Testis (tissue), 3 donors: ENCODE results near the gene GREB1L. TPM values are rescaled to one million over a fixed set of nuclear protein-coding genes. Genes with fewer than 3 reads are reported as not detected.

ENCODE experiments used
- DNase-seq: peaks from one replicate; pipeline ENCODE4 v3.0.0-alpha.2; 2019
- H3K27ac ChIP-seq, 2 donors: fragments of 200-600 bp; sonication (generic); one replicate each; pipeline ENCODE4 v1.5.1; 2019
- H3K27me3 ChIP-seq: fragments of 200-600 bp; sonication (generic); one replicate; pipeline ENCODE4 v1.5.1; 2019
- H3K36me3 ChIP-seq: fragments of 200-600 bp; sonication (generic); one replicate; pipeline ENCODE4 v1.5.1; 2017; ENCODE audit warnings: low read depth; ENCODE audit errors: missing control alignments
- H3K4me1 ChIP-seq: fragments of 200-600 bp; sonication (generic); one replicate; pipeline ENCODE4 v1.5.1; 2019
- H3K4me3 ChIP-seq, 2 donors: fragments of 200-600 bp; sonication (generic); one replicate each; pipeline ENCODE4 v1.5.1; 2017 to 2019
- H3K9me3 ChIP-seq: fragments of 200-600 bp; sonication (generic); one replicate; pipeline ENCODE4 v1.5.1; 2017
- POLR2A ChIP-seq: fragments of 450-650 bp; IDR thresholded peaks from one replicate; pipeline ENCODE4 v1.6.1; 2017; ENCODE audit warnings: antibody characterized with exemption, mild to moderate bottlenecking, moderate library complexity
- WGBS, 2 donors: methylation state at CpG; one replicate each; pipeline ENCODE4 v1.1.5; 2018; 5-methylcytosine and 5-hydroxymethylcytosine counted together
- intact Hi-C: fragments of 100-400 bp; cut with DNase I; formaldehyde crosslinking; loops from one replicate; pipeline ENCODE4 v1.15.1; 2023; ENCODE audit warnings: low total_unique reads
- polyA plus RNA-seq: library from polyadenylated mRNA; stranded (reverse); fragments of 350-450 nt; fragmentation: Illumina TruSeq; extraction: RNeasy Lipid Tissue Mini Kit (QIAGEN cat#74804); gene quantifications from one replicate; pipeline ENCODE4 v1.2.3, GENCODE V29; 2014; ENCODE audit warnings: low read depth, low replicate concordance; ENCODE audit not compliant: insufficient read depth
- total RNA-seq, 2 donors: library from RNA; depleted of rRNA; stranded (reverse); fragments of >200 nt; gene quantifications; one replicate each; pipeline ENCODE4 v1.2.3, GENCODE V29; 2016
- TF ChIP-seq, protein P1 (sequence below), 3 experiments: fragments of 450-650 bp in 2 of 3; fragments of 200-600 bp in 1 of 3; sonication (generic) in 1 of 3; IDR thresholded peaks; one replicate each; pipeline ENCODE4 v1.5.1; 2016 to 2019; ENCODE audit warnings: antibody characterized with exemption in 3 of 3, mild to moderate bottlenecking in 2 of 3, moderate library complexity in 1 of 3

The GREB1L gene
- total and polyA plus RNA-seq, 3 donors from 2014 or later, result 11.9 to 40.6 (median 38.4) TPM

DNA sequence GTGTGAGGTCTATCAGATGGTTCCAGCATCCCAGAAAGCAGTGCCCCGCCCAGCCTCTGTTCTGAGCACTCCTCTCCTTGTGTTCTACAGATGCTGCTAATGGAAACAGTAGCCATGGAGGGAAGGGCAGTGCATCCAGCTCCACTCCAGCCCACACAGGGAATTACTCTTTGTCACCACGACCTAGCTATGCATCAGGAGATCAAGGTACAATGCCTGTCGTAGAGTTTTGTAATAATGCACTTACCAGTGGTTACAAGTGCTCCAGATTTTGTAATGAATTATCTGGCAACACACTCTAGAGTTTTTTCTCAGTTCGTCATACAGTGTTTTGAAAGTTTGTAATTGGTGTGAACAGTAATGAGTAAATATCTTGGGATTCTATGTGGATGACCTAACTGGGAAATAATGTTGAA lies 197.4 kb downstream of the GREB1L start:
- no peak for DNase-seq
- no peaks in the 10 kb centered on the region for H3K9me3 ChIP-seq
- intact Hi-C loops, result no loop called here
- H3K4me3 ChIP-seq, result no peak overlapping the region
- H3K36me3 ChIP-seq, result no peaks in the 10 kb centered on the region
- H3K27me3 ChIP-seq, result no peaks in the 10 kb centered on the region
- TF ChIP-seq POLR2A, result no peak
- TF ChIP-seq, protein P1, sequence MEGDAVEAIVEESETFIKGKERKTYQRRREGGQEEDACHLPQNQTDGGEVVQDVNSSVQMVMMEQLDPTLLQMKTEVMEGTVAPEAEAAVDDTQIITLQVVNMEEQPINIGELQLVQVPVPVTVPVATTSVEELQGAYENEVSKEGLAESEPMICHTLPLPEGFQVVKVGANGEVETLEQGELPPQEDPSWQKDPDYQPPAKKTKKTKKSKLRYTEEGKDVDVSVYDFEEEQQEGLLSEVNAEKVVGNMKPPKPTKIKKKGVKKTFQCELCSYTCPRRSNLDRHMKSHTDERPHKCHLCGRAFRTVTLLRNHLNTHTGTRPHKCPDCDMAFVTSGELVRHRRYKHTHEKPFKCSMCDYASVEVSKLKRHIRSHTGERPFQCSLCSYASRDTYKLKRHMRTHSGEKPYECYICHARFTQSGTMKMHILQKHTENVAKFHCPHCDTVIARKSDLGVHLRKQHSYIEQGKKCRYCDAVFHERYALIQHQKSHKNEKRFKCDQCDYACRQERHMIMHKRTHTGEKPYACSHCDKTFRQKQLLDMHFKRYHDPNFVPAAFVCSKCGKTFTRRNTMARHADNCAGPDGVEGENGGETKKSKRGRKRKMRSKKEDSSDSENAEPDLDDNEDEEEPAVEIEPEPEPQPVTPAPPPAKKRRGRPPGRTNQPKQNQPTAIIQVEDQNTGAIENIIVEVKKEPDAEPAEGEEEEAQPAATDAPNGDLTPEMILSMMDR (IDR thresholded peaks at IDR 0.05), result no peak
- 78 to 81% methylated on average over 4 of the region's 4 CpGs for WGBS, 2 donors
- no peaks in the 10 kb centered on the region for H3K4me1 ChIP-seq
- no peak overlapping the region for H3K27ac ChIP-seq

DNA sequence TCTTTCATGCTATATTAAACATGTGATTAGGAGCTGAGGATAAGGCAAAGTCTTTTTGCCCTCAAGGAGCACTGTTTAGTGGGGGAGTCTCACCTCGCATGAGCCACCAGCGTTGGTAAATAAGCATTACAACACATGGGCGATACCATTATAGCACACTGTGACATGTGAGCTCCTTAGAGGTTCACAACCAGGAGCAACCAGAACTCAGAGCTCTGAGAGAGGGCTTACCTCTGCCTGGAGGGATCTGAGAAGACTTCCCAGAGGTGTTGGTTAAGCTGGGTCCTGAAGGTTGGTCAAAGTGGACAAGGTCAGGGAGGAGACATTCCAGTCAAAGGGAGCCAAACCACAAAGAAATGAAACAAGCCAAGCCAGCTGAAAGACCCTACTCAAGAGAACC lies 199.6 kb downstream of the GREB1L start:
- Histone ChIP-seq H3K36me3 (no peaks in the 10 kb centered on the region), H3K27ac (no peak overlapping the region), H3K4me3 (no peak overlapping the region), H3K4me1 (no peaks in the 10 kb centered on the region), H3K9me3 (no peaks in the 10 kb centered on the region), H3K27me3 (no peaks in the 10 kb centered on the region)
- DNase-seq, result no peak
- intact Hi-C loops, result loop anchor here (10.0 kb wide), 1 partner anchor 247 kb away; no protein-coding TSS in a partner anchor
- WGBS, 2 donors, result 77 to 91% methylated on average over 3 of the region's 3 CpGs
- TF ChIP-seq, protein P1 (IDR thresholded peaks at IDR 0.05), result no peak
- TF ChIP-seq POLR2A, result no peak

DNA sequence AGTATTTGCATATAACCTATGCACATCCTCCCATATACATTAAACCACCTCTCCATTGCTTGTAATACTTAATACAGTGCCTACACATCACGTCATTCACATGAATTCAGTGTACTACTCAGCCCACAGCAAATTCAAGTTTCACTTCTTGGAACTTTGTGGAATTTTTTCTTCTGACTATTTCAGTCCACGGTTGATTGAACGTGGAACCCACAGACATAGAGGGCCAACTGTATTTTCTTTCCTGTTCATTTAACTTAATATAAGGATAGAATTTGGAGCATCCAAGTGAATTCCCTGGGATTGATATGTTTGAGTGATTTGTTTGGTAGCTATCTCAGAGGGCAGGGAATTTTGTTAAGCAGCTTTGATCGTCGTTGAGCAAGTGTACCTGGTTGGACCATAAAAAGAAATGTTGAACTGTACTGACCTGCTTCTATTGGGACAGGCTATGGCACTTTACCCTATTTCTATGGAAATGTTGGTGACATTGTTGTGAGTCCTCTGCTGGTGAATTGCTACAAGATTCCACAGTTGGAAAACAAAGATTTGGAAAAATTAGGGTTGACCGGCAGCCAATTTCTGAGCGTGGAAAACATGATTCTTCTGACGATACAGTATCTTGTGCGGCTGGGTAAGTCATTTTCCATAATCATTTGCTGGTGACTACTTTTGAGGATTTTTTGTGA lies 201.9 kb downstream of the GREB1L start:
- WGBS, 2 donors, result 68 to 74% methylated on average over 9 of the region's 9 CpGs
- H3K27ac ChIP-seq, result no peak overlapping the region
- intact Hi-C loops, result loop anchor here (10.0 kb wide), 1 partner anchor 249 kb away; no protein-coding TSS in a partner anchor
- H3K36me3 ChIP-seq, result no peaks in the 10 kb centered on the region
- no peak overlapping the region for H3K4me3 ChIP-seq
- H3K4me1 ChIP-seq, result no peaks in the 10 kb centered on the region
- no peak for DNase-seq
- H3K27me3 ChIP-seq, result no peaks in the 10 kb centered on the region
- TF ChIP-seq POLR2A, result no peak
- TF ChIP-seq, protein P1 (IDR thresholded peaks at IDR 0.05), result no peak
- H3K9me3 ChIP-seq, result no peaks in the 10 kb centered on the region

DNA sequence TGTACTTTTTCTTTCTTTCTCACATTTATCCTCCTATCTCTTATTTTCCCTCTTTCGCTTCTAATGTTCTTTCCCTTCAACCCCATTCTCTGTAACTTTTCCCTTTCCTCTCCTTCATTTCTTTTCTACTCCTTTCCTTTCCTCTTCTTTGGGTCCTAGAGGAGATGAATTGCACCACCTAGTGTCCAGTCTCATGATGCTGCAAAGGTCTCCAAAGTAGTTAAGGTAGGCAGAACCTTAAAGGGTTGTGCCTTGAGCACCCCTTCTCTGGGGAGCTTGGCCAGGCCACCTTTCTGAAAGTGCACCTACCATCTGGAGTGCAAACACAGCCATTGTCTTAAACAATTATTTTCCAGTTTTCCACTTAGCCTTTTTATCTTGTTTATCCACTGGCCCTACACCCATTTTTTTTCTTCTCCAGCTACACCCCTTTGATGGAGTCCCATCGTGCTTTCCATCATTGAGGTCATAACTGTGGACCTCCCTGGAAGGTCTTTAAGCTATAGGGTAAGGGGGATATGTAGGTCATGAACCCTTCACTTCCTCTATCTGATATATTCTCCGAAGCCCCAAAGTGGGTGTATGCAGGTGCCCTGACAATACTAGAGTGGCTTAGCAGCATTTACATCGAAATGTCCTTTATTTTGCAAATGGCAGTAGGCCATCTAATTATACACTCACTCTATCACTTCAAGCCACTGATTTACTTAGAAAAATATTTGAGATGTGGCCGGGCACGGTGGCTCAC lies 202.6 kb downstream of the GREB1L start:
- TF ChIP-seq, protein P1 (IDR thresholded peaks at IDR 0.05), result peak; percentile 37 to 55 (median 39)
- no peak for TF ChIP-seq POLR2A
- intact Hi-C loops, result loop anchor here (10.0 kb wide), 1 partner anchor 250 kb away; no protein-coding TSS in a partner anchor

More for the DNA sequence above, 202.6 kb downstream of the GREB1L start:
- Histone ChIP-seq H3K27ac (no peak overlapping the region), H3K4me3 (no peak overlapping the region), H3K27me3 (no peaks in the 10 kb centered on the region), H3K9me3 (no peaks in the 10 kb centered on the region), H3K36me3 (no peaks in the 10 kb centered on the region), H3K4me1 (no peaks in the 10 kb centered on the region)
- peak; percentile 67 for DNase-seq
- WGBS, 2 donors, result 83 to 85% methylated on average over 6 of the region's 6 CpGs
